Skeletal muscle tissue (tissue), 4 donors: ENCODE measurements around the gene MTO1. TPM values are rescaled to one million over a fixed set of nuclear protein-coding genes. Genes with fewer than 3 reads are reported as not detected.
A peak's percentile ranks its signal among the peaks of the same experiment; 100 is the strongest.
"Not testable (repeated sequence)": the region's sequence is repeated elsewhere in the genome, so short reads cannot be mapped to it uniquely, and the experiment has no call there.

ENCODE experiments used
- H3K27ac ChIP-seq: one replicate; pipeline ENCODE4 v1.7.0; 2013; ENCODE audit warnings: mild to moderate bottlenecking, low read depth, low read length, inconsistent platforms
- H3K27me3 ChIP-seq, 3 donors: one replicate each; pipeline ENCODE4 v1.7.0; 2013; ENCODE audit warnings: low read length in 3 of 3; ENCODE audit not compliant: control insufficient read depth in 3 of 3, insufficient read depth in 3 of 3
- H3K36me3 ChIP-seq, 3 donors: one replicate each; pipeline ENCODE4 v1.7.0; 2013; ENCODE audit warnings: low read length in 3 of 3; ENCODE audit not compliant: control insufficient read depth in 3 of 3, insufficient read depth in 3 of 3
- H3K4me1 ChIP-seq, 3 donors: one replicate each; pipeline ENCODE4 v1.7.0; 2013; ENCODE audit warnings: low read length in 3 of 3, mild to moderate bottlenecking in 3 of 3; ENCODE audit not compliant: control insufficient read depth in 3 of 3, insufficient read depth in 3 of 3
- H3K4me3 ChIP-seq, 3 donors: one replicate each; pipeline ENCODE4 v1.7.0; 2013; ENCODE audit warnings: low read length in 3 of 3
- H3K9ac ChIP-seq, 3 donors: one replicate each; pipeline ENCODE4 v1.7.0; 2013; ENCODE audit warnings: low read length in 3 of 3, mild to moderate bottlenecking in 3 of 3, moderate library complexity in 2 of 3, low read depth in 1 of 3
- H3K9me3 ChIP-seq, 3 donors: one replicate each; pipeline ENCODE4 v1.7.0; 2013; ENCODE audit warnings: low read length in 3 of 3; ENCODE audit not compliant: control insufficient read depth in 3 of 3
- total RNA-seq: library from RNA; depleted of rRNA; stranded (reverse); fragments of >200 nt; gene quantifications from one replicate; pipeline ENCODE4 v1.2.3, GENCODE V29; 2014
- donor health status: Osteomylitis.

MTO1 gene
- total RNA-seq, 1 donor from 2014 or later = 25.6 TPM

DNA sequence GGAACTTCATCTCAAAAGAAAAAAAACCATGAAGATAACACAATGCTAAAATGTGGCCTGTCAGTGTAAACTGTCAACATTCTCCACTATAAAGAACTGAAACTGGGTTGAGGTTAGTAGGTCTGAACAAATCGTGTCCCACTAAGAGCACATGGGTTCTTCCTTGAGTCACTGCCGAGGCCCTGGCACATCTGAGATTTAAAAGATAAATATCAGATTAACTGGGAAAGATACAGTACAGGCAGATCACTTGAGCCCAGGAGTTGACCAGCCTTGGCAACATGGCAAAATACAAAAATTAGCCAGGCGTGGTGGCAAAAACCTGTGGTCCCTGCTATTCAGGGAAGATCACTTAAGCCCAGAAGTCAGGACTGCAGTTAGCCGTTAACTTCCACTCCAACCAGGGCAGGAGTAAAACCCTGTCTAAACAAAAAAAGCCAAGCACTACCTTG, 53.7 kb downstream of the MTO1 start:
- no peak overlapping the region for H3K4me3 ChIP-seq
- H3K9me3 ChIP-seq = no peaks in the 10 kb centered on the region
- peaks cover 0 to 3% (median 3%) of the 10 kb centered on the region in 3 donors for H3K27me3 ChIP-seq
- H3K36me3 ChIP-seq = peaks cover 14 to 21% (median 18%) of the 10 kb centered on the region in 3 donors
- peaks cover 7 to 18% (median 17%) of the 10 kb centered on the region in 3 donors for H3K4me1 ChIP-seq
- H3K9ac ChIP-seq = no peak overlapping the region
- no peak overlapping the region for H3K27ac ChIP-seq

DNA sequence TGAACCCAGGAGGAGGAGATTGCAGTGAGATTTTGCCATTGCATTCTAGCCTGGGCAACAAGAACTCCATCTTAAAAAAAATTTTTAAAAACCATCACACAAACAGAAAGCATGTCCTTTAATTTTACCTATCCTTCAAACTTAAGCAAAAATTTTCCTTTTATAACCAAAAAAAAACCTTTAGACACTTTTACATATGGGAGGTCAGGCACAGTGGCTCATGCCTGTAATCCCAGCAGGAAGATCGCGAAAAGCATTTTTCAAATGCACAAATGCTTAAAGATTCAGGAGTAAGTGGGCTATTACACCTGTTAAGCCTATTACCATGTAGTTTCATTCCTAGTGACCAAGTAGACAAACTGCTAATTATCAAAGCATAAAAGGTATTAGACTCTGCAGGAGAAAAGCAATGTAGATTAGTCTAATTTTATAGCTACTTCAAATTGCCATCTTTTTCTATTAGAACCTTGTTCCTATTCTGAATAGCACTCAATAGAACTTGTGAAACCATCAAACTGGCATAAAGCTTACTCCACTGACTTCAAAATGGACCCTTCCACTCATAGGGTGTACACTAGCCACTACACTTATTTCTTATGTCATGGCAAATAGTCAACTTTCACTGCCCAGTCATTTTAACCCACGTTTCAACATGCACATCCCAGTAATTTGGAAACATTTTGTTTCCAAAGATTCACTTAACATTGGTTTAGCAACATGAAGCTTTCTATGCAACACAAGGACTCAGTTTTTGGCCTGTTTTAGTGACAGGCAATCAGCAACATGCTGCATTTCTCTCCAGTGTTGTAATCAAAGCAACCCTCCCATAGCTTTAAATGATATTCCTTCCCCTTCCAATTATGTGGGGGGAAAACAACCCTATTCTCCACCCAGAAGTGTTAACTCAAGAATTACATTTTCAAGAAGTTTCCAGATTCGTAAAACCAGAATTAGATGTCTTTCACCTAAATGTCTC, 55.3 kb downstream of the MTO1 start:
- peaks cover 0 to 16% (median 13%) of the 10 kb centered on the region in 3 donors for H3K27me3 ChIP-seq
- no peak overlapping the region for H3K4me3 ChIP-seq
- no peaks in the 10 kb centered on the region for H3K9me3 ChIP-seq
- peaks cover 14 to 21% (median 18%) of the 10 kb centered on the region in 3 donors for H3K36me3 ChIP-seq
- no peak overlapping the region for H3K27ac ChIP-seq
- peaks cover 15 to 18% (median 17%) of the 10 kb centered on the region in 3 donors for H3K4me1 ChIP-seq
- no peak overlapping the region for H3K9ac ChIP-seq

GRCh38 chr6:73518100-73518981, 56.8 kb downstream of the MTO1 start:
- Histone ChIP-seq H3K36me3 (peaks cover 14 to 21% (median 18%) of the 10 kb centered on the region in 3 donors), H3K27me3 (peaks cover 0 to 17% (median 13%) of the 10 kb centered on the region in 3 donors), H3K4me3 (peak overlapping the region in 1 of 3 donors; percentile 51), H3K4me1 (peaks cover 15 to 20% (median 18%) of the 10 kb centered on the region in 3 donors)
- not testable (repeated sequence) for H3K27ac ChIP-seq, H3K9ac ChIP-seq, H3K9me3 ChIP-seq

GRCh38 chr6:73518982-73519881, 57.7 kb downstream of the MTO1 start:
- H3K27ac ChIP-seq = peak overlapping the region; percentile 97
- H3K36me3 ChIP-seq = peaks cover 14 to 21% (median 18%) of the 10 kb centered on the region in 3 donors

GRCh38 chr6:73519926-73520687, 58.6 kb downstream of the MTO1 start:
- Histone ChIP-seq H3K4me3 (peak overlapping the region; percentile 81 to 88 (median 87)), H3K27ac (peak overlapping the region; percentile 97), H3K9me3 (no peaks in the 10 kb centered on the region), H3K9ac (peak overlapping the region; percentile 90 to 96 (median 95)), H3K4me1 (peaks cover 15 to 20% (median 18%) of the 10 kb centered on the region in 3 donors), H3K27me3 (peaks cover 0 to 24% (median 21%) of the 10 kb centered on the region in 3 donors), H3K36me3 (peaks cover 14 to 21% (median 18%) of the 10 kb centered on the region in 3 donors)

More at GRCh38 chr6:73518982-73519881, 57.7 kb downstream of the MTO1 start:
- H3K9ac ChIP-seq = peak overlapping the region; percentile 90 to 96 (median 95)
- peak overlapping the region; percentile 81 to 88 (median 87) for H3K4me3 ChIP-seq
- H3K27me3 ChIP-seq = peaks cover 0 to 22% (median 21%) of the 10 kb centered on the region in 3 donors
- peaks cover 15 to 20% (median 18%) of the 10 kb centered on the region in 3 donors for H3K4me1 ChIP-seq
- not testable (repeated sequence) for H3K9me3 ChIP-seq

DNA sequence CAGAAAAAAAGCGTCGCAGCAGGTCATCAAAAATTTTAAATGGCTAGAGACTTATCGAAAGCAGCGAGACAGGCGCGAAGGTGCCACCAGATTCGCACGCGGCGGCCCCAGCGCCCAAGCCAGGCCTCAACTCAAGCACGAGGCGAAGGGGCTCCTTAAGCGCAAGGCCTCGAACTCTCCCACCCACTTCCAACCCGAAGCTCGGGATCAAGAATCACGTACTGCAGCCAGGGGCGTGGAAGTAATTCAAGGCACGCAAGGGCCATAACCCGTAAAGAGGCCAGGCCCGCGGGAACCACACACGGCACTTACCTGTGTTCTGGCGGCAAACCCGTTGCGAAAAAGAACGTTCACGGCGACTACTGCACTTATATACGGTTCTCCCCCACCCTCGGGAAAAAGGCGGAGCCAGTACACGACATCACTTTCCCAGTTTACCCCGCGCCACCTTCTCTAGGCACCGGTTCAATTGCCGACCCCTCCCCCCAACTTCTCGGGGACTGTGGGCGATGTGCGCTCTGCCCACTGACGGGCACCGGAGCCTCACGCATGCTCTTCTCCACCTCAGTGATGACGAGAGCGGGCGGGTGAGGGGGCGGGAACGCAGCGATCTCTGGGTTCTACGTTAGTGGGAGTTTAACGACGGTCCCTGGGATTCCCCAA, 59.3 kb downstream of the MTO1 start, which contains the start of gene EEF1A1:
TSS of gene EEF1A1 (minus strand) at position 345 of the 663 bp plus-strand sequence. CDS start 1,006 bp downstream, outside the sequence.
- peaks cover 15 to 20% (median 18%) of the 10 kb centered on the region in 3 donors for H3K4me1 ChIP-seq
- peak within 1 kb of the TSS; percentile 90 to 96 (median 95) for H3K9ac ChIP-seq
- peaks cover 0 to 26% (median 21%) of the 10 kb centered on the region in 3 donors for H3K27me3 ChIP-seq
- H3K36me3 ChIP-seq = peaks cover 14 to 18% (median 16%) of the 10 kb centered on the region in 3 donors
- H3K4me3 ChIP-seq = peak within 1 kb of the TSS; percentile 81 to 88 (median 87)
- peak within 1 kb of the TSS; percentile 97 for H3K27ac ChIP-seq
- no peaks in the 10 kb centered on the region for H3K9me3 ChIP-seq

- peaks cover 0 to 27% (median 21%) of the 10 kb centered on the region in 3 donors for H3K27me3 ChIP-seq
- H3K4me3 ChIP-seq = peak overlapping the region; percentile 78 to 88 (median 87)
- peaks cover 11 to 15% (median 14%) of the 10 kb centered on the region in 3 donors for H3K36me3 ChIP-seq
- peak overlapping the region; percentile 87 to 96 (median 90) for H3K9ac ChIP-seq
- H3K27ac ChIP-seq = peak overlapping the region; percentile 97
- H3K4me1 ChIP-seq = peaks cover 15 to 20% (median 18%) of the 10 kb centered on the region in 3 donors
- no peaks in the 10 kb centered on the region for H3K9me3 ChIP-seq
These were observed 59.9 kb downstream of the MTO1 start for GRCh38 chr6:73521351-73521985.
